ENCODE results near the gene SNX20.

DNA sequence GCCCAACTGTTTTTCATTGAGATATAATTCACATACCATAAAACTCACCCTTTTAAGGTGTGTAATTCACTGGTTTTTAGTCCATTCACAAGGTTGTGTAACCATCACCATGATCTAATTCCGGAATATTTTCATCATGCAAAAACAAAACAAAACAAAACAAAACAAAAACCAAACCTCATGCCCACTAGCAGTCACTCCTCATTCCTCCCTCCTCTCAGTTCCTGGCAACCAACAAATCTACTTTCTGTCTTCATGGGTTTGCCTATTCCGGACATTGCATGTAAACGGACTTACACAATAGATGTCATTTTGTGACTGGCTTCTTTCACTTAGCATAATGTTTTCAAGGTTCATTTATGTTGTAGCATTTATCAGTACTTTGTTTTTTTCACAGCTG, 7.8 kb upstream of the SNX20 start:
- TF ChIP-seq, protein P1, sequence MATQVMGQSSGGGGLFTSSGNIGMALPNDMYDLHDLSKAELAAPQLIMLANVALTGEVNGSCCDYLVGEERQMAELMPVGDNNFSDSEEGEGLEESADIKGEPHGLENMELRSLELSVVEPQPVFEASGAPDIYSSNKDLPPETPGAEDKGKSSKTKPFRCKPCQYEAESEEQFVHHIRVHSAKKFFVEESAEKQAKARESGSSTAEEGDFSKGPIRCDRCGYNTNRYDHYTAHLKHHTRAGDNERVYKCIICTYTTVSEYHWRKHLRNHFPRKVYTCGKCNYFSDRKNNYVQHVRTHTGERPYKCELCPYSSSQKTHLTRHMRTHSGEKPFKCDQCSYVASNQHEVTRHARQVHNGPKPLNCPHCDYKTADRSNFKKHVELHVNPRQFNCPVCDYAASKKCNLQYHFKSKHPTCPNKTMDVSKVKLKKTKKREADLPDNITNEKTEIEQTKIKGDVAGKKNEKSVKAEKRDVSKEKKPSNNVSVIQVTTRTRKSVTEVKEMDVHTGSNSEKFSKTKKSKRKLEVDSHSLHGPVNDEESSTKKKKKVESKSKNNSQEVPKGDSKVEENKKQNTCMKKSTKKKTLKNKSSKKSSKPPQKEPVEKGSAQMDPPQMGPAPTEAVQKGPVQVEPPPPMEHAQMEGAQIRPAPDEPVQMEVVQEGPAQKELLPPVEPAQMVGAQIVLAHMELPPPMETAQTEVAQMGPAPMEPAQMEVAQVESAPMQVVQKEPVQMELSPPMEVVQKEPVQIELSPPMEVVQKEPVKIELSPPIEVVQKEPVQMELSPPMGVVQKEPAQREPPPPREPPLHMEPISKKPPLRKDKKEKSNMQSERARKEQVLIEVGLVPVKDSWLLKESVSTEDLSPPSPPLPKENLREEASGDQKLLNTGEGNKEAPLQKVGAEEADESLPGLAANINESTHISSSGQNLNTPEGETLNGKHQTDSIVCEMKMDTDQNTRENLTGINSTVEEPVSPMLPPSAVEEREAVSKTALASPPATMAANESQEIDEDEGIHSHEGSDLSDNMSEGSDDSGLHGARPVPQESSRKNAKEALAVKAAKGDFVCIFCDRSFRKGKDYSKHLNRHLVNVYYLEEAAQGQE (IDR thresholded peaks at IDR 0.05; ENCODE audit: insufficient read depth in 1 of 2, low read depth in 2 of 2, low read length in 2 of 2): no peak
- TF ChIP-seq POLR2AphosphoS5 (IDR thresholded peaks at IDR 0.05; ENCODE audit: low read depth, low read length) (no peak), TAF1 (IDR thresholded peaks at IDR 0.05; ENCODE audit: borderline replicate concordance, insufficient read depth, low read length) (no peak)

Measured in PFSK-1 (cell line).